C4-2B (cell line): ENCODE measurements around the gene FLAD1.
A peak's percentile ranks its signal among the peaks of the same experiment; 100 is the strongest.

ENCODE experiments used
- H3K27ac ChIP-seq: fragments of 450-650 bp; 2 replicates; pipeline ENCODE4 v1.5.1; 2017
- ZFX ChIP-seq: fragments of 450-650 bp; IDR thresholded peaks from 2 replicates; pipeline ENCODE4 v1.6.1; 2017
- TF ChIP-seq, protein P1 (sequence below): fragments of 450-650 bp; conservative IDR thresholded peaks from 2 replicates; pipeline ENCODE4 v1.5.1; 2017; ENCODE audit warnings: mild to moderate bottlenecking

Gene FLAD1

DNA sequence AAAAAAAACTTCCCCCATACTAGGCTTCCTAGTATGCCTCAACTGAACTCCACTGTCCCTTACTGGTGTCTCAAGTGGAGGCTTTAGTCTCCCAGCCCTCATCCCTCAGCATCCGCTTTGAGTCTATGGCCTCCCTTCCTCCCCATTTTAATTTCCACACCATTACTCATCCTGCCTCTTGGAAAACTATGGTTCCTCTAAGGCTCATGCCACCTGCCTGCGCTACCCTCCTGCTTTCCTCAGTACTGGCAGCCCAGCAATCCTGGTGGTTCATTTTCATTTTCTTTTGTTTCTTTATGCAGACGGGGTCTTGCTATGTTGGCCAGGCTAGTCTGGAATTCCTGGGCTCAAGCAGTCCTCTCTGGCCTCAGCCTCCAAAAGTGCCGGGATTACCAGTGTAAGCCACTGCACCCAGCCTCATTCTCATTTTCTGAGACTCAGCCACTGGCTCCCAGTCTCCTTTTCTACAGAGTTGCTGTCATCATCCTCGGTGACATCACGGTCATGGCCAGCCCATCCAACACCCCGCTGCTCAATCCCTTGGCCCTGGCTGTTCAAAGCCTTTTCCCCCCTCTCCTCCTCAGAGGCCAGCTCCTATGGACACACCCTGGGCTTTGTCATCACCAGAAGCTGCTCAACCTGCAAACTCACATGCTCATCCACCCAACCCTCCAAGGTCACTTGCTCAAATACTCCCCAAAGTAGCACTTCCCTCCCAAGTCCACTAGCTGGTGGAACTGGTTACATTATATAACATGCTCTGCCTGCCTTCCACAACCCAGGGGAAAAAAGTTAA, 44.3 kb upstream of the FLAD1 start:
- TF ChIP-seq ZFX: no peak
- TF ChIP-seq, protein P1, sequence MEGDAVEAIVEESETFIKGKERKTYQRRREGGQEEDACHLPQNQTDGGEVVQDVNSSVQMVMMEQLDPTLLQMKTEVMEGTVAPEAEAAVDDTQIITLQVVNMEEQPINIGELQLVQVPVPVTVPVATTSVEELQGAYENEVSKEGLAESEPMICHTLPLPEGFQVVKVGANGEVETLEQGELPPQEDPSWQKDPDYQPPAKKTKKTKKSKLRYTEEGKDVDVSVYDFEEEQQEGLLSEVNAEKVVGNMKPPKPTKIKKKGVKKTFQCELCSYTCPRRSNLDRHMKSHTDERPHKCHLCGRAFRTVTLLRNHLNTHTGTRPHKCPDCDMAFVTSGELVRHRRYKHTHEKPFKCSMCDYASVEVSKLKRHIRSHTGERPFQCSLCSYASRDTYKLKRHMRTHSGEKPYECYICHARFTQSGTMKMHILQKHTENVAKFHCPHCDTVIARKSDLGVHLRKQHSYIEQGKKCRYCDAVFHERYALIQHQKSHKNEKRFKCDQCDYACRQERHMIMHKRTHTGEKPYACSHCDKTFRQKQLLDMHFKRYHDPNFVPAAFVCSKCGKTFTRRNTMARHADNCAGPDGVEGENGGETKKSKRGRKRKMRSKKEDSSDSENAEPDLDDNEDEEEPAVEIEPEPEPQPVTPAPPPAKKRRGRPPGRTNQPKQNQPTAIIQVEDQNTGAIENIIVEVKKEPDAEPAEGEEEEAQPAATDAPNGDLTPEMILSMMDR: no peak
- peak overlapping the region; percentile 97 for H3K27ac ChIP-seq

DNA sequence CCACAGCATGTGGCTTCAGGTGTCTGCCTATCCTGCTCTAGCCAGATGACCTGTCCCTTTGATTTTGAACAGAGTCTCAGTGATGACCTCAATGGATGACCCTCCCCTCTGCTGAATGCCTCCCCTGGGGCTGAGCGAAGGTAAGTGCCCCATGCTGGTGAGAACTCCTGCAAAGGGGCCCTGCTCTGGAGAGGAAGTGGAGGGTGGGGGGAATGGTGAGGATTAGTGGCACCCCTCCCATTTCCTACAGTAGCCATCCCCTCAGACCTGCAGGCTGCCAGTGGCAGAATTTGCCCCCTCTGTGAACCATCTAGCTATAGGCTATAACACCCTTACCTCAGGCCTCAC, 43.0 kb upstream of the FLAD1 start:
- H3K27ac ChIP-seq: peak overlapping the region; percentile 97; the same call in 1 of the 2 replicates
- no peak for TF ChIP-seq ZFX
- TF ChIP-seq, protein P1: no peak

DNA sequence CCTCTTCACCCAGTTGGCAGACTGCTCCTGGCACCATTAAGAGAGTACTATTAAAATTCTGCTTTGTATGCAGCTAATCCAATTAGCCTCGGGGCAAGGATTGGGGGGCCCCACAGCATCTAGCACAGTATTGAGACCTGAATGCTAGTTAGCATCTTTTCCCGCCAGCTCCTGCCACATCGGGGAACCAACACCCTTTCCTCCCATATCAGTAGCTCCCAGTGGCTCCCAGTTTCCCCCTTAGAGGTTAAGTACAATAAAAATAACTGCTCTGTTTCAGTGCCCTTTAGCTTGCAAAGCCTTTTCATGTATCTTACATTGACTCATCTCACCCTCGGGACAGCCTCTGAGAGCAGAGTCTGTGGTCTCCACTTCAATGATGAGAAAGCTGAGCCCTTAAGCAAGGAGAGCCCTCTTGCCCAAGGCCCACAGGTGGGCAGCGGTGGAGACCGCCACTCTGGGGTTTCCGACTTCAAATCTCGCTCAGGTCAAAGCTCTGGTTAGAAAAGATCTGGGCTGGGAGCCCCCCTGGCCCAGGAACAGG, 42.4 kb upstream of the FLAD1 start:
- H3K27ac ChIP-seq: no peak overlapping the region
- TF ChIP-seq ZFX: no peak
- TF ChIP-seq, protein P1: no peak

DNA sequence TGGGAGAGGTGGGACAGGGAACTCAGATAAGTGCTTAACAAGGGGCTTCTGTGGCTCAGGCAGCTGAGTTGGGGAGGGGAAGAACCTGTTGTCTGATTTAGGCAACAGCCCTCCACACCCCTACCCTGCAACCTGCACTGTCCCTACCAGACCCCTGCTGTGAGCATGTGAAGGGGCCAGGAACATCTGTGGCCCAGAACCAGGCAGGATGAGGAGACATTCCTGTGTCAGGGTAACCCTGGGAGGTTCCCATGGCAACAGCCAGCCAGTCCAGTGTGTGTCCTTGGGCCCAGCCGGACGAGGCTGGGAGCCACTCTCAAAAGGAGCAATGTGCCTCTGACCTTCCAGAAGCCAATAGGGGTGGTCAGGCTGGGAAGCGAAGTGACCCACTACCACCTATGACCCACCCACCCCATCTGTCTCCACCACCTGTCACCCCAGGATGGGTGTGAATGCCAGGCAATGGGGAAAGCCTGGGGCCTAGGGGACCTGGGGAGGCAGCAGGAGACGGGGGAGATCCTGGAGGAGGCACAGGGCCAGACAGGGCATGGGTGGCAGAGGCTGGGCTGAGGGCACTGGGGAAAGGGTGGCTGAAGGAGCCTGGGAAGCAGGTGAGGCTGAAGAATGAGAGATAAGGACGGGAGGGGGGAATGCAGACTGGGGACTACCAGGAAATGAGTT, 41.7 kb upstream of the FLAD1 start:
- no peak overlapping the region for H3K27ac ChIP-seq
- TF ChIP-seq, protein P1: no peak
- no peak for TF ChIP-seq ZFX

DNA sequence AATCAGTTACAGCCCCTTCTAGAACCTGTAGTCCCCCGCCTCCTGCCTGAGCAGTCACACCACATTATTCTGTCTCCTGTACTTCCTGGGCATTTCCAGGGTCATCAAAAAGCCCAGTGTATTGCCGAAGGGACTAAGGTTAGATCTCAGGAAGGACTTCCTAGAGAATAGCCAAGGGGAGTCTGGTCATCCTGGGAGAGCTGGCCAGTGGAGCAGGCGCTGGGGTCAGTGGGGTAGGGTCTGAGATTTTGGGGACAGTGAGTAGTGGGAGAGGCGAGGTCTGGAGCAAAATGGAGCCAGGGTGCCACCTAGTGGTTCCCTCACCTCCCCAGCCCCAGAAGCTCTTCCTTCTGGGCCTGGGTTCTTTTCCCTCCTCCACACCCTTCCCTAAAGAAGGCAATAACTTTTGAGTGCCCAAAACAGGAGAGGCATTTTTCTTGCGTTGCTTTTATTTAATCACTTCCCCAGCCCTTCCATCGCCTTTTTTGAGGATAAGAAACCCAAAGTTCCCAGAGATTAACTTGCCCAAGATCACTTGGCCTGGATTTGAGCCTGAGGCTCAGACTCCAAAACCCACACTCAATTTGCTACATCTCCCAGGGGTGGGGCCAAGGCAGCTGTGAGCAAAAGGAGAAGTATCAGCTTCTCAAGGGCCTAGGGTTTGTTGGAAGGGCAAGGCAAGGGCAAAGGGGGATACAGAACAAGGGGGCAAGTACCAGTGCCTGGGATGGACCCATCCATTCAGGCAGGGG, 39.3 kb upstream of the FLAD1 start:
- TF ChIP-seq, protein P1: peak; percentile 95
- TF ChIP-seq ZFX: no peak
- no peak overlapping the region for H3K27ac ChIP-seq

DNA sequence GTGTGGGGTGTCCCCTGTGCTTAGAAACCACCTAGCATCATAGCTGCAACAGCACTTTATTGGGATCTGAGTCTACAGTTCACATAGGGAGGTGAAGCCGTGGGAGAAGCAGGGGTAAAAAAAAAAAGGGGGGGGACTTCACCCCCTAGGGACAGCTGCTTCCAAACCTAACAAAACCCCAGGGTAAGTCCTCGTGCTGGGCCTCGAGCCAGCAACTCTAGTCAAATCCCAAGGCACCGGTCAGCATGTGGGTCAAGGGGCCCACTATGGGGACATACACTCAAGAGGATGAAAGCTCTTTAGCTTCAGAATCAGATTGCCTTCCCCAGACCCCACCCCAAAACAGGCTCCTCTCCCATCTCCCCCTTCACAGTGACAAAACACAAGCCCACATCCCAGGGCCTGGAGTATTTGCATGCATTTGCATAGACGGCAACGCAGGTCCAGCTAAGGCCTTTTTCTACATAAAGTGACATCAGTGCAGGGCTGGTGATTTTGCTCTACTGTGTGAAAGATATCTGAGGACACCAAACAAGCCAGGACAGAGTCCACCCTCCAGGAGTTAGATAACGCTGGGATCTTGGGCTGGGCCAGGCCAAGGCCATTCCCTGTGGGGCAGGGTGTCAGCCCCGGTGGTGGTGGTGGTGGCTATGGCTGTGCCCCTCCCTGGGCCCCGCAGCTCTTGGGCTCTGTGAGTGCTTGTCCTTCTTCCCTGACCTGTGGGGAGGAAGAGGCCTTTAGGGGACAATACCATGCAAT, 38.6 kb upstream of the FLAD1 start:
- TF ChIP-seq, protein P1: no peak
- no peak for TF ChIP-seq ZFX
- H3K27ac ChIP-seq: no peak overlapping the region
